Astrocyte (in vitro differentiated cells and primary cell): ENCODE data around the gene ERCC8. TPM values are rescaled to one million over a fixed set of nuclear protein-coding genes. Genes with fewer than 3 reads are reported as not detected.
A peak's percentile ranks its signal among the peaks of the same experiment; 100 is the strongest.

Experiments
- DNase-seq: peaks from one replicate; pipeline ENCODE4 v3.0.0-alpha.2; 2010; ENCODE audit warnings: low read depth
- FAIRE-seq: peaks from 2 replicates; lab custom pipeline; 2011; peaks lifted over from hg19 to GRCh38; lab: Jason Lieb, UNC
- H2AFZ ChIP-seq: 2 replicates; pipeline ENCODE4 v1.6.0; 2012; ENCODE audit warnings: low read depth, low read length, inconsistent platforms
- H3K27ac ChIP-seq: 2 replicates; pipeline ENCODE4 v1.5.1; 2011; ENCODE audit warnings: low read depth, low read length, inconsistent platforms
- H3K27me3 ChIP-seq: 2 replicates; pipeline ENCODE4 v1.6.0; 2011; ENCODE audit warnings: low read length, inconsistent platforms; ENCODE audit not compliant: insufficient read depth
- H3K36me3 ChIP-seq: 2 replicates; pipeline ENCODE4 v1.5.1; 2011; ENCODE audit warnings: low read length, inconsistent platforms; ENCODE audit not compliant: insufficient read depth
- H3K4me1 ChIP-seq: 2 replicates; pipeline ENCODE4 v1.5.1; 2011; ENCODE audit warnings: low read length, inconsistent platforms; ENCODE audit not compliant: insufficient read depth
- H3K4me2 ChIP-seq: 2 replicates; pipeline ENCODE4 v1.6.0; 2012; ENCODE audit warnings: low read length, inconsistent platforms
- H3K4me3 ChIP-seq: 2 replicates; pipeline ENCODE4 v1.5.1; 2011; ENCODE audit warnings: low read depth, mild to moderate bottlenecking, low read length, inconsistent platforms; ENCODE audit not compliant: insufficient read depth
- H3K79me2 ChIP-seq: 2 replicates; pipeline ENCODE4 v1.6.0; 2012; ENCODE audit warnings: mild to moderate bottlenecking, low read length, inconsistent platforms; ENCODE audit not compliant: insufficient read depth
- H3K9ac ChIP-seq: 2 replicates; pipeline ENCODE4 v1.6.0; 2012; ENCODE audit warnings: mild to moderate bottlenecking, low read length, inconsistent platforms
- H3K9me3 ChIP-seq: 2 replicates; pipeline ENCODE4 v1.5.1; 2012; ENCODE audit warnings: low read depth, mild to moderate bottlenecking, low read length, inconsistent platforms; ENCODE audit not compliant: insufficient read depth
- H4K20me1 ChIP-seq: 2 replicates; pipeline ENCODE4 v1.6.0; 2012; ENCODE audit warnings: low read length, inconsistent platforms; ENCODE audit not compliant: insufficient read depth
- H3K27ac Mint-ChIP-seq: one replicate; pipeline ENCODE4 v1.8.0; 2021; ENCODE audit warnings: mild to moderate bottlenecking, mixed read lengths; ENCODE audit not compliant: unreplicated experiment
- H3K27me3 Mint-ChIP-seq: one replicate; pipeline ENCODE4 v1.8.0; 2021; ENCODE audit warnings: low read depth, mixed read lengths; ENCODE audit not compliant: unreplicated experiment
- H3K36me3 Mint-ChIP-seq: one replicate; pipeline ENCODE4 v1.8.0; 2021; ENCODE audit warnings: low read depth, mixed read lengths; ENCODE audit not compliant: unreplicated experiment
- H3K4me1 Mint-ChIP-seq: one replicate; pipeline ENCODE4 v1.8.0; 2021; ENCODE audit warnings: low read depth, mixed read lengths; ENCODE audit not compliant: unreplicated experiment
- H3K4me3 Mint-ChIP-seq: one replicate; pipeline ENCODE4 v1.8.0; 2021; ENCODE audit warnings: mild to moderate bottlenecking, moderate library complexity, mixed read lengths; ENCODE audit not compliant: unreplicated experiment
- H3K9me3 Mint-ChIP-seq: one replicate; pipeline ENCODE4 v1.8.0; 2021; ENCODE audit warnings: mild to moderate bottlenecking, mixed read lengths; ENCODE audit not compliant: unreplicated experiment
- EZH2 ChIP-seq: IDR thresholded peaks from 2 replicates; pipeline ENCODE4 v1.6.1; 2012; ENCODE audit warnings: mild to moderate bottlenecking, low read length, inconsistent platforms; ENCODE audit not compliant: insufficient read depth
- total RNA-seq: library from RNA; stranded (reverse); gene quantifications from 2 replicates; pipeline ENCODE4 v1.2.1, GENCODE V29; 2021
- TF ChIP-seq, protein P1 (sequence below): IDR thresholded peaks from 2 replicates; pipeline ENCODE4 v1.5.1; 2011; ENCODE audit warnings: low read depth, mild to moderate bottlenecking, inconsistent platforms, low read length, moderate library complexity; ENCODE audit not compliant: insufficient read depth

The ERCC8 gene
- total RNA-seq, 1 donor from 2014 or later = 11.8 TPM

DNA sequence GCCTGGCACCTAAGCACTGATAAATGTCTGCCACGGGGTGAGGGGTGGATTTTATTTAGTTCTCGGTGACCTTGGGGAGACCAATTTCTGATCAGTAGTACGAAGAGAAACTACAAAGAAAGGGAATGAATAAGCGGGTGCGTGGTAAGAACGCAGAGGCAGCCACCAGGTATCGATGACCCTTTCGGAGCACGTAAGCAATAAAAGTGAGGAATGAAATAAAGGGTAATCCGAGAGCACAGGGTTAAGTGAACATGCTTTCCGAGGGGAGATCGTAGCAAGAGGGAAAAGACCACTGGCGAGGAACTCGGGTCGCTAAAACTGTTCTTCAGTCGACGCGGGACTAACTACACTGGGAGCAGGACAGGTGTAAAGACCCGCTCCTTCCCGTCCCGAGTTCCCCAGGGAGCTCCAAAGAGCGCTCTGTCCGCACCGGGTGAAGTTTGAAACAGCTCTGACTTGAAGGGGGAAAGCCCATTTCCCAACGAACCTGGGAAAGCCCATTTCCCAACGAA, 101.9 kb downstream of the ERCC8 start:
- no peak for TF ChIP-seq EZH2
- TF ChIP-seq, protein P1, sequence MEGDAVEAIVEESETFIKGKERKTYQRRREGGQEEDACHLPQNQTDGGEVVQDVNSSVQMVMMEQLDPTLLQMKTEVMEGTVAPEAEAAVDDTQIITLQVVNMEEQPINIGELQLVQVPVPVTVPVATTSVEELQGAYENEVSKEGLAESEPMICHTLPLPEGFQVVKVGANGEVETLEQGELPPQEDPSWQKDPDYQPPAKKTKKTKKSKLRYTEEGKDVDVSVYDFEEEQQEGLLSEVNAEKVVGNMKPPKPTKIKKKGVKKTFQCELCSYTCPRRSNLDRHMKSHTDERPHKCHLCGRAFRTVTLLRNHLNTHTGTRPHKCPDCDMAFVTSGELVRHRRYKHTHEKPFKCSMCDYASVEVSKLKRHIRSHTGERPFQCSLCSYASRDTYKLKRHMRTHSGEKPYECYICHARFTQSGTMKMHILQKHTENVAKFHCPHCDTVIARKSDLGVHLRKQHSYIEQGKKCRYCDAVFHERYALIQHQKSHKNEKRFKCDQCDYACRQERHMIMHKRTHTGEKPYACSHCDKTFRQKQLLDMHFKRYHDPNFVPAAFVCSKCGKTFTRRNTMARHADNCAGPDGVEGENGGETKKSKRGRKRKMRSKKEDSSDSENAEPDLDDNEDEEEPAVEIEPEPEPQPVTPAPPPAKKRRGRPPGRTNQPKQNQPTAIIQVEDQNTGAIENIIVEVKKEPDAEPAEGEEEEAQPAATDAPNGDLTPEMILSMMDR = no peak

DNA sequence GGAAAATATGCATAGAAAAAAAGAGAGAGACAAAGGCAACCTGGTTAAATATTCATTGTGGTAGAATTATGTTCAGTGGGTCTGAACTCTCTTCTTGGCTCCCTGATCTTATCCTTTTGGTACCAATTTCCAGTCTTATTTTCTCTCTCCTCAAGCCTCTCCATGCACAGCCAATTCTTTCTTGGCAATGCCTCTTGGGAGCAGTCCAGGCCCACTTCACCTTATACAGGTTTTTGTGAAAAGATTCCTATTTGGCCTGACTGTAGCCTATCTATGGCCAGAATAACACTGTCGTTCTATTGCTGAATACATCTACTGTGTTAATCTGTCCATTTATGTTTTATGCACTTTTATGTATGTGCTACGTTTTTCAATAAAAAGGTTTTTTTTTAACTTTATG, 103.5 kb downstream of the ERCC8 start:
- FAIRE-seq = no peak

More for the DNA sequence above, 101.9 kb downstream of the ERCC8 start:
- Mint-ChIP-seq H3K4me1 (peaks cover 2% of the 10 kb centered on the region), H3K27me3 (peaks cover 34% of the 10 kb centered on the region), H3K27ac (no peak overlapping the region), H3K36me3 (no peaks in the 10 kb centered on the region), H3K9me3 (no peaks in the 10 kb centered on the region), H3K4me3 (peak overlapping the region; percentile 89)
- Histone ChIP-seq H3K9ac (peak overlapping the region; percentile 58), H2AFZ (peak overlapping the region; percentile 77), H3K4me1 (peaks cover 10% of the 10 kb centered on the region), H3K36me3 (no peaks in the 10 kb centered on the region), H3K27ac (no peak overlapping the region), H3K4me2 (peak overlapping the region; percentile 92), H3K27me3 (peaks cover 35% of the 10 kb centered on the region), H4K20me1 (no peaks in the 10 kb centered on the region), H3K4me3 (peak overlapping the region; percentile 61), H3K79me2 (no peaks in the 10 kb centered on the region), H3K9me3 (no peaks in the 10 kb centered on the region)
- FAIRE-seq (no peak), DNase-seq (no peak)

DNA sequence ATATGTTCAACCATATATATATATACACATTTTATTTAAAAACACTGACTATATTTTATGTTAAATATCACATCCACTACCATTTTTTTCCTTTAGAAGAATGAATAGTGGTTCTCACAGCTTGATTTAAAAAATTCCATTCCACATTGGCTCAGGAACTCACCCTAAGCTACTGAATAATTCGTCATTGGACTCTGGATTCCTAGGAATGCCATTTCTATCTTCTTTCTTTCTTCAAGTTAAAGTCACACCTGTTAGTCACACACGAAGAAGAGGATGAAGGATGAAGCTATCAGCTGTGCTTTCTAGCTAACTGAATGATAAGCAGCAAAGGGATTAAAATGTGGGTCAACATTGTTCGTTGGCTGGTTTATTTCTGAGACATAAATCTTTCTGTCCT, 108.7 kb downstream of the ERCC8 start:
- no peak overlapping the region for H3K4me3 Mint-ChIP-seq
- no peaks in the 10 kb centered on the region for H3K36me3 Mint-ChIP-seq
- Histone ChIP-seq H3K4me2 (no peak overlapping the region), H4K20me1 (no peaks in the 10 kb centered on the region), H3K36me3 (no peaks in the 10 kb centered on the region), H3K27ac (no peak overlapping the region), H3K9me3 (no peaks in the 10 kb centered on the region), H3K79me2 (no peaks in the 10 kb centered on the region), H3K4me3 (no peak overlapping the region), H3K27me3 (peaks cover 3% of the 10 kb centered on the region), H2AFZ (no peak overlapping the region), H3K4me1 (no peaks in the 10 kb centered on the region), H3K9ac (no peak overlapping the region)
- no peaks in the 10 kb centered on the region for H3K9me3 Mint-ChIP-seq
- H3K27ac Mint-ChIP-seq = no peak overlapping the region
- H3K27me3 Mint-ChIP-seq = peaks cover 2% of the 10 kb centered on the region
- TF ChIP-seq, protein P1 = no peak
- TF ChIP-seq EZH2 = no peak
- FAIRE-seq = no peak
- no peak for DNase-seq
- H3K4me1 Mint-ChIP-seq = peaks cover 10% of the 10 kb centered on the region

More for the DNA sequence above, 103.5 kb downstream of the ERCC8 start:
- no peaks in the 10 kb centered on the region for H3K36me3 Mint-ChIP-seq
- Histone ChIP-seq H3K36me3 (no peaks in the 10 kb centered on the region), H2AFZ (no peak overlapping the region), H3K9me3 (no peaks in the 10 kb centered on the region), H3K27me3 (peaks cover 34% of the 10 kb centered on the region), H3K79me2 (no peaks in the 10 kb centered on the region), H3K4me1 (peaks cover 10% of the 10 kb centered on the region), H3K9ac (no peak overlapping the region), H3K27ac (no peak overlapping the region), H3K4me2 (no peak overlapping the region), H4K20me1 (no peaks in the 10 kb centered on the region), H3K4me3 (no peak overlapping the region)
- no peak overlapping the region for H3K4me3 Mint-ChIP-seq
- H3K27ac Mint-ChIP-seq = no peak overlapping the region
- H3K27me3 Mint-ChIP-seq = peaks cover 31% of the 10 kb centered on the region
- H3K4me1 Mint-ChIP-seq = peaks cover 2% of the 10 kb centered on the region
- DNase-seq = no peak
- H3K9me3 Mint-ChIP-seq = no peaks in the 10 kb centered on the region
- TF ChIP-seq, protein P1 = no peak
- no peak for TF ChIP-seq EZH2
